Stimulated activated CD4-positive, alpha-beta T cell treated with anti-CD3 and anti-CD28 coated beads, Interleukin-4, amount 100 ng/mL, for 4 hours (primary cell): ENCODE results near the gene TPO.
"Not testable (repeated sequence)": the region's sequence is repeated elsewhere in the genome, so short reads cannot be mapped to it uniquely, and the experiment has no call there.

Experiments used
- DNase-seq, 2 experiments: peaks; one replicate each; pipeline ENCODE4 v3.0.0-alpha.2; 2020

The TPO gene

GRCh38 chr2:1413156-1413710, at the start of gene TPO:
Gene TPO, plus strand, starts transcription at chr2:1413463. Its CDS starts 946 bp downstream, at chr2:1414409.
- DNase-seq: no peak

- DNase-seq: peak; percentile 14 to 43
Measured at GRCh38 chr2:1366546-1367134, 46.6 kb upstream of the TPO start.

GRCh38 chr2:1367601-1368000, 45.7 kb upstream of the TPO start:
- no peak for DNase-seq

GRCh38 chr2:1369905-1370304, 43.4 kb upstream of the TPO start:
- DNase-seq: no peak

GRCh38 chr2:1370461-1370860, 42.8 kb upstream of the TPO start:
- no peak for DNase-seq

DNA sequence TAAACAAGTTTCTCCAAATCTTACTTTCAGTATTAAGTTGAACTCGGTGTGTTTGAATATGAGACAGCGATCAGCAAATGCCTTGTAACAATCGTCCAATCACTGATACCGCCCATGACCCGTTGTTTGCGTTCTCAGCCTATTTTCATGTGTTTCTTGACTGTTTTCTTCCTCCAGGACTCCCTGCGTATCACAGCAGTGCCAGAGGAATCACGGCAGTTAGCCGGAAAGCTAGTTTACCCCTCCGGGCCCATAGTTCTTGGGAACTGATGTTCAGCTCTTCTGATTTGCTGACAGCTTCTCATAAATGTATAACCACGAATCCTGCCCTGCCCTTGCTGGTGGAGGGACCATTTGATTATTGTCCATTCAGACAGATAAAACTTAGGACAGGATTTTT, 42.2 kb upstream of the TPO start:
- DNase-seq: no peak

GRCh38 chr2:1373830-1374229, 39.4 kb upstream of the TPO start:
- no peak for DNase-seq

- no peak for DNase-seq
Measured at GRCh38 chr2:1374287-1374686, 39.0 kb upstream of the TPO start.

- DNase-seq: no peak
Measured at GRCh38 chr2:1375794-1376193, 37.5 kb upstream of the TPO start.

- DNase-seq: no peak
Measured at GRCh38 chr2:1377473-1377872, 35.8 kb upstream of the TPO start.

GRCh38 chr2:1378456-1379150, 34.7 kb upstream of the TPO start:
- no peak for DNase-seq

GRCh38 chr2:1381644-1382043, 31.6 kb upstream of the TPO start:
- DNase-seq: no peak

- not testable (repeated sequence) for DNase-seq
Measured at GRCh38 chr2:1387954-1388725, 25.1 kb upstream of the TPO start.

DNA sequence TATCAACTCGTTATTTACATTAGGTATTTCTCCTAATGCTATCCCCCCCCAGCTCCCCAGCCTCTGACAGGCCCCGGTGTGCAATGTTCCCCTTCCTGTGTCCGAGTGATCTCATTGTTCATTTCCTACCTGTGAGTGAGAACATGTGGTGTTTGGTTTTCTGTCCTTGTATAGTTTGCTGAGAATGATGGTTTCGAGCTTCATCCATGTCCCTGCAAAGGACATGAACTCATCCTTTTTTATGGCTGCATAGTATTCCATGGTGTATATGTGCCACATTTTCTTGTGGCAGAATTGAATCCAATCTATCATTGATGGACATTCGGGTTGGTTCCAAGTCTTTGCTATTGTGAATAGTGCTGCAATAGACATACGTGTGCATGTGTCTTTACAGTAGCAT, 23.1 kb upstream of the TPO start:
- DNase-seq: not testable (repeated sequence)

- no peak for DNase-seq
Measured at GRCh38 chr2:1393321-1393720, 19.9 kb upstream of the TPO start.

DNA sequence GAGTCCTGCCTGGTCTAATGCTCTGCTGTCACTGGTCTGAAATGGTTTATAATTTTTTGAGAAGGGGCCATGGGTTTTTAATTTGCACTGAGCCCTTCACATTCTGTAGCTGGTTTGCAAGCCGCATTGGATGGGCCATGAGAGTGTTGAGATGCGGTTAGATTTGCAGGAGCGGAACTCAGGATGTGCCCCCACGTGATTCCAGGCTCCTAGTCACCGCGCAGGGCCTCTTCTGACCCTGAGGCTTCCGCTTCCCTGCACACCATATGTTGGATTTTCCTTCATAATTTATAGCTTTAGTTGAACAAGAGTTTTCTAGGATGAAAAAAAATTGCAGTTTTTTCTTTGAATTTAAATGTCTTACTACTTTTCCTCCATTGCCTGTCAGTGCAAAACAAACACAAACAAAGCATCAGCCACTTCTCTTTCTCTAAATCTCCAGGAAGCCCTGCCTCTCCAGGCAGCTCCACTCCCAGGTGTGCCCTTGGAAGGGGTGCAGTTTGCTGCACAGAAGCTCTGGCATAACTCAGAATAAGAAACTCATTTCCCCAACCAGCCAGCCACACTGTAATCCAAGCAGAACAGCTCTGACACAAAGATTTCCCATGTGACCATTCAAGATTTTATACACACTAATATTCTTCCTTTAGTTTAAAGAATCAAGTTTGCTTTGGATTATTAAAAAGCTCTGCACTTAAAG, 18.4 kb upstream of the TPO start:
- no peak for DNase-seq

- DNase-seq: no peak
Measured at GRCh38 chr2:1397350-1397749, 15.9 kb upstream of the TPO start.

DNA sequence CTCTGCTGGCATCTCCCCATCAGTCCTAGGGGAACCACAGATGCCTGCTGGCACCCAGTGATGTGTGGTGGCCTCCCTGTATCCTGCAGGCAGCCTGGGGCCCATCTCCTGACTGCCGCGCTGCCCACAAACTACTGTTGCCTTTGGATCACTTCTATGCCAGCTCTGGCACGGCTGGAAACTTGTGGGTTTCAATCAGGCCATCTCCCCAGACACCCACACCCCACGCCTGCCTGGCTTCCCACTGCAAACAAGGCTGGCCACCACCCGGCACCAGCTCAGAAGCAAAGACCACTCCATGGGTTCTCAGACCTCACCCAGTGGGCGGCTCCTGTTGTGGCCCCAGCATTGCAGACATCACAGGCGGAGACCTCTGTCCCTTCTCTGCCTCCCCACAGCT, 15.1 kb upstream of the TPO start:
- no peak for DNase-seq

DNA sequence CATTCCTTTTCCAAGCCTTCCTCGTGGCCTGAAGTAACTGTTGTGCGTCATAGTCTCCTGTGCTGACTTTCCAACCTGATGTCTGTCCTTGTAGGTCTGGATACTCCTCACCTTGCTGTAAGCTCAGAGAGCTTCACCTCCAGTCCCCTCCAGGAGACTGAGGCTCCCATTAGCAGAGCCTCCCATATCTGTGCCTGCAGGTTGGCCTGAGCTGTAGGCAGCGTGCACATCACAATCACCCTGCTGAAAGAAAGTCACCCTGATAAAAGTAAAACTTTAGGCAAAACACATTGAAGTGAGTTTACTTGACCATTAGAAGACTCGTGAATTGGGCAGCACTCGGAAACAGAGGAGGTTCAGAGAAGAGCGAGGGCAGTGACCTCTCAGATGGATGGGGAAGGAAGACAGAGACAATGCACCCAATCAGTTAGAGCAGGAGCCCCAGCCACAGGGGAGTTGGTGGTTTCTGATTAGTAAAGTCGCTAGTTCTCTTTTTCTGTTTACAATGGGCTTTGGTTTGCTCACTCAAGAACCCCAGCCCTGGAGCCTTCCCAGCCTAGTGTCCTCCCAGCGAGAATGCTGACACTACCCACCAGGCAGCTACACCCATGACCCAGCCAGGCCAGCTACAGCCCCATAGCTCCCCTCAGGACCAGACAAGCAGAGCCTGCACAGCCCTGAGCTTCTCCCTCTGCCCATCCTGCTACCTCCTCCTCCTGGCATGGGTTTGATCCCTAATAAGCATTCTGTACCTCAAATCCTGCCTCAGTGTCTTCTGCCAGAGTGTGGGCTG, 12.1 kb upstream of the TPO start:
- DNase-seq: no peak

GRCh38 chr2:1402064-1402463, 11.2 kb upstream of the TPO start:
- no peak for DNase-seq

GRCh38 chr2:1403565-1403964, 9.7 kb upstream of the TPO start:
- DNase-seq: no peak

GRCh38 chr2:1405124-1405523, 8.1 kb upstream of the TPO start:
- no peak for DNase-seq
